ENCODE measurements around the gene PLCG1.

PLCG1 gene

DNA sequence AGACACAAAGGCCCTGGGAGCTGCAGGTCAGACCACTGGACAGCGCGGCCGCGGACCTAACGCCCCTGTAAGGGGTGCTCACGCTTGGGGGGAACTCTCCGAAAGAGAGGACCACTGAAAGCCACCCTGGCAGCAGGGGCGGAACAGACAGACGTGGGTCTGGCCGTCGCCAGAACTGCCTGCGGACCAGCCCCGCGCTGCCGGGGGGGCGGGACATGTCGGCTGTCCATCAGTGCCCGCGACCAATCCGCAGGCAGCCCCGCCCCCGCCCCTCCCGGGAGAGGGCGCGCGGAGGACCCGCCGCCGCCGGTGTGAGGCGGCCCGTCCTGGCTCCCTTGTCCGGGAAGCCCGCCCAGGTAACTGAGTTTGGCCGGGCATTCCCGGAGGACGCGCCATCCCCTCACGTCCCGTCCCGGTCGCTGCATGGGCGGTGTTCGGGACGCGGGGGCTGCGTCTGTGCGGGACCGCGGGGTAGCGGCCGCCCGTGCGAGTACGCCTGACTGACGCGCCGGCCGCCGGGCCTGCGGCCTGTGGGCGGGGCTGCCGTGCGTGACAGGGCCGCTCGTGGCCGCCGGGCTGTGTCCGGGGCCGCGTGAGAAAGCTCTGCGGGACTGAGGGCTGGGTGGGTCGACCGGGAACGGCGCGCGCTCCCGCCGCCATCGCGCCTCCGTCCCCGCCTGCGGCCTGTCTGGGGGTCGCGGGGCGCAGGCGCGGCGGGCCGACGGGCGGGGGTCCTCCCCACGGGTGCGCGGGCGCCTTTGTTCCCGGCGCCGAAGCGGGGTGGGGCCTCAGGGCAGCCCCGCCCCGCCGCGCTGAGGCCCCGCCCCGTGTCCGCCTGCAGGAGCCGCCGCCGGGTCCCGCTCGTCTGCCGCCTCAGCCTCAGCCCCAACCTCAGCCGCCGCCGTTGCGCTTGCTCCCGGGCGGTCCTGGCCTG lies at the start of gene PLCG1:
PLCG1 (plus strand) TSS at position 864 of the 934 bp plus-strand sequence. CDS start 99 bp downstream, outside the sequence.
- DNase-seq (peak; percentile 77), ATAC-seq (replicated peaks) (peak; percentile 67 to 78)
- H3K27me3 Mint-ChIP-seq: peaks cover 0 to 6% of the 10 kb centered on the region in 2 donors
- peak within 1 kb of the TSS; percentile 92 for H3K27ac Mint-ChIP-seq
- H3K36me3 Mint-ChIP-seq: peaks cover 2 to 9% of the 10 kb centered on the region in 2 donors
- H3K9me3 Mint-ChIP-seq: no peaks in the 10 kb centered on the region
- peak within 1 kb of the TSS; percentile 81 to 87 for H3K4me3 Mint-ChIP-seq
- peaks cover 55 to 64% of the 10 kb centered on the region in 2 donors for H3K4me1 Mint-ChIP-seq

DNA sequence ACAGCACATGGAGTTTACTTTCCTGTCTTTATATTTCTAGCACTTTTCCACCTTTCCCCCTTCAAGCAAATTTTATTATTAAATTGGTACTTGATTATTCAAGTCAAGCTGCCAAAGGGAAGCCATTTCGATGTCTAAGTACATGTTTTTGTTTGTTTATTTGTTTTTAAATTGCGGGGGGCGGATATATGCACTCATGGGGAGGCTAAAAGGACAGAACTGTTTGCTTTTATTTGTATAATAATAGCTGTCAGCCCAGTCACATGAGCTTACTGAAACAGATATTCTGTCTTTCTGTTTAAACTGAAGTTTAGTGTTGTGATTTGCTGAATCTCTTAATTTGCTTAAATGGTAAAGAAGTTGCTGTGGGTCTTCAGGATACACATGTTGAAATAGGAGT lies 49.6 kb upstream of the PLCG1 start:
- no peak overlapping the region for H3K4me3 Mint-ChIP-seq
- ATAC-seq (replicated peaks) (no peak), DNase-seq (no peak)
- H3K4me1 Mint-ChIP-seq: peaks cover 4 to 16% of the 10 kb centered on the region in 2 donors
- H3K27me3 Mint-ChIP-seq: no peaks in the 10 kb centered on the region
- H3K27ac Mint-ChIP-seq: peak overlapping the region; percentile 16
- peaks cover 39 to 59% of the 10 kb centered on the region in 2 donors for H3K36me3 Mint-ChIP-seq
- no peaks in the 10 kb centered on the region for H3K9me3 Mint-ChIP-seq

DNA sequence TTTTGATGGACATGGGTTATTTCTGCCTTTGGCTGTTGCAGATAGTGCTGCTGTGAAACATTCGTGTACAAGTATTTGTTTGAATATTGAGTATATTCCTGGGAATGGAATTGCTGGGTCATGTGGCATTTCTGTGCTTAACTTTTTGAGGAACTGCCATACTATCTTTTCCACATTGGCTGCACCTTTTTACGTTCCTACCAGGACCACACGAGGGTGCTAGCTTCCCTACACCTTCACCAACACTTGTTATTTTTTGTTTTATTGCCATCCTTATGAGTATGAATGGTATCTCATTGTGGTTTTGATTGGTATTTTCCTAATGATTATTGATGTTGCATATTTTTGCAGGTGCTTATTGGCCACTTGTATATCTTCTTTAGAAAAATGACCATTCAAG lies 47.8 kb upstream of the PLCG1 start:
- H3K4me1 Mint-ChIP-seq: peaks cover 4 to 16% of the 10 kb centered on the region in 2 donors
- H3K27me3 Mint-ChIP-seq: no peaks in the 10 kb centered on the region
- DNase-seq: no peak
- H3K27ac Mint-ChIP-seq: no peak overlapping the region
- no peak overlapping the region for H3K4me3 Mint-ChIP-seq
- peaks cover 38 to 50% of the 10 kb centered on the region in 2 donors for H3K36me3 Mint-ChIP-seq
- ATAC-seq (replicated peaks): no peak
- no peaks in the 10 kb centered on the region for H3K9me3 Mint-ChIP-seq

DNA sequence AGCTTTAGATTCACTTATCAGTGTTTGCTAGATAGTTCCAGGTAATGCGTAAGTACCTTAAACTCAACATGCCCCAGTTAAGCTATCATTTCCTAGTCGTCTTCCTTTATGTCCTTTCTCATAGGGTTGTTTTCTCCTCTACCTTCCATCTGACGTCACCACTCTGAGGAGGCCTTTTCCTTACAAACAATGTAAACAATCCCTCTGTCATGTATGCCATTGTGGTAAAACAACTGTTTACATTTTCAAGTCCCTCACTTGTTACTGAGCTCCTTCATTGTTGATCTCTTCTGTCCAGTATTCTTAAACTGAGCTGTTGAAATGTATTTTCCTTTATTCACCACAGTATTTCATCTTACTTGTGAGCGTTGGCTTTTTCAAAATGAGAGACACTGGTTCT lies 45.4 kb upstream of the PLCG1 start:
- peaks cover 2 to 15% of the 10 kb centered on the region in 2 donors for H3K4me1 Mint-ChIP-seq
- peaks cover 32 to 46% of the 10 kb centered on the region in 2 donors for H3K36me3 Mint-ChIP-seq
- no peaks in the 10 kb centered on the region for H3K27me3 Mint-ChIP-seq
- no peak for ATAC-seq (replicated peaks)
- no peak overlapping the region for H3K27ac Mint-ChIP-seq
- no peaks in the 10 kb centered on the region for H3K9me3 Mint-ChIP-seq
- DNase-seq: no peak
- H3K4me3 Mint-ChIP-seq: no peak overlapping the region

GRCh38 chr20:41094353-41095055 lies 42.8 kb upstream of the PLCG1 start:
- Mint-ChIP-seq H3K9me3 (no peaks in the 10 kb centered on the region), H3K27me3 (no peaks in the 10 kb centered on the region), H3K4me1 (peaks cover 2 to 8% of the 10 kb centered on the region in 2 donors), H3K27ac (peak overlapping the region; percentile 20), H3K36me3 (peaks cover 25 to 45% of the 10 kb centered on the region in 2 donors), H3K4me3 (no peak overlapping the region)
- ATAC-seq (replicated peaks) (no peak), DNase-seq (no peak)

- Mint-ChIP-seq H3K36me3 (peaks cover 26 to 47% of the 10 kb centered on the region in 2 donors), H3K27ac (no peak overlapping the region), H3K4me3 (no peak overlapping the region), H3K27me3 (no peaks in the 10 kb centered on the region), H3K4me1 (peaks cover 2 to 8% of the 10 kb centered on the region in 2 donors), H3K9me3 (no peaks in the 10 kb centered on the region)
- ATAC-seq (replicated peaks) (peak; percentile 53 to 63), DNase-seq (peak; percentile 3)
Measured at GRCh38 chr20:41095110-41095969, 42.0 kb upstream of the PLCG1 start.

GRCh38 chr20:41098703-41099250 lies 38.6 kb upstream of the PLCG1 start:
- no peak overlapping the region for H3K4me3 Mint-ChIP-seq
- ATAC-seq (replicated peaks) (no peak), DNase-seq (no peak)
- H3K9me3 Mint-ChIP-seq: no peaks in the 10 kb centered on the region
- peaks cover 2 to 8% of the 10 kb centered on the region in 2 donors for H3K4me1 Mint-ChIP-seq
- no peak overlapping the region for H3K27ac Mint-ChIP-seq
- peaks cover 18 to 50% of the 10 kb centered on the region in 2 donors for H3K36me3 Mint-ChIP-seq
- H3K27me3 Mint-ChIP-seq: no peaks in the 10 kb centered on the region

- Mint-ChIP-seq H3K9me3 (no peaks in the 10 kb centered on the region), H3K4me3 (no peak overlapping the region), H3K36me3 (peaks cover 21 to 60% of the 10 kb centered on the region in 2 donors), H3K27me3 (no peaks in the 10 kb centered on the region), H3K27ac (no peak overlapping the region), H3K4me1 (peaks cover 2 to 8% of the 10 kb centered on the region in 2 donors)
- ATAC-seq (replicated peaks): no peak
- no peak for DNase-seq
Measured at GRCh38 chr20:41100001-41100480, 37.3 kb upstream of the PLCG1 start.

DNA sequence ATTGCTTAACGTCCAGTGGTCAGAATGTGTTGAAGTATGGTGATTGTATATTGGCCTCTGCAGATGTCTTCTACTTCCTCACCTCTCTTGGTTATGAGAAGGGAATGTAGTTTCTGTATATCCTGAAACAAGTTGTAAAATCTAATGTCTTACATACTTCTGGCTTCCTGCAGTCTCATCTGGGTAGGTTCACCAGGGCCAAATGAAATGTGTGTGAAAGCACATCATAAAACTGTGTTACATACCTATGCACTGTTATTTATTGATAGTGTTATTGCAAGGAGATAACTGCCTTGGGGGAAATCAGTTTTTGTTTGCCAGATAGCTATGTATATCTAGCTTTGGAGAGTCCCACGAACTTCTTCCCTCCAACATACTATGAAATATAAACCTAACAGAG lies 35.7 kb upstream of the PLCG1 start:
- DNase-seq: no peak
- H3K4me3 Mint-ChIP-seq: no peak overlapping the region
- peak overlapping the region; percentile 6 for H3K27ac Mint-ChIP-seq
- H3K4me1 Mint-ChIP-seq: peaks cover 2 to 4% of the 10 kb centered on the region in 2 donors
- no peaks in the 10 kb centered on the region for H3K27me3 Mint-ChIP-seq
- H3K9me3 Mint-ChIP-seq: no peaks in the 10 kb centered on the region
- peaks cover 18 to 60% of the 10 kb centered on the region in 2 donors for H3K36me3 Mint-ChIP-seq
- ATAC-seq (replicated peaks): no peak

DNA sequence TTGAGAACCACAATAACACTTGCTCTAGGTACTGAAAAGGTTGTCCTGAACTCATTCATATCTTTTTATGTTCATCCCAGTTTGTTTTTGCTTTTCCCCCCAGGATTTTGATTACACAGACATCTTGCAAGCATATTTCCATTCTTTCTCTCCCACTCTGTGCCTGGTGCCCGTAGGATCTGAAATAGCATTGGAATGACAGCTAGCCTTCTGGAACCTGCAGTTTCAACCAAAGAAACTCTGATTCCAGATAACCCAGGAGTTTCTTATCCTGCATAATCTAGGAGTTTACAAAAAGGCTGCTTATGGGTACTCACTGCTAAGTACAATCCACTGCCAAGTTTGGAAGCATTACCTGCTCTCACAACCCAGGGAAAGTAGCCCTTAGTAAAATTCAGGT lies 28.8 kb upstream of the PLCG1 start:
- ATAC-seq (replicated peaks): no peak
- Mint-ChIP-seq H3K27ac (no peak overlapping the region), H3K9me3 (no peaks in the 10 kb centered on the region), H3K4me3 (no peak overlapping the region), H3K4me1 (peaks cover 12 to 23% of the 10 kb centered on the region in 2 donors), H3K36me3 (peaks cover 23 to 67% of the 10 kb centered on the region in 2 donors), H3K27me3 (no peaks in the 10 kb centered on the region)
- no peak for DNase-seq

GRCh38 chr20:41110012-41110411 lies 27.3 kb upstream of the PLCG1 start:
- DNase-seq (no peak), ATAC-seq (replicated peaks) (no peak)
- no peaks in the 10 kb centered on the region for H3K9me3 Mint-ChIP-seq
- H3K4me1 Mint-ChIP-seq: peaks cover 12 to 23% of the 10 kb centered on the region in 2 donors
- H3K36me3 Mint-ChIP-seq: peaks cover 22 to 63% of the 10 kb centered on the region in 2 donors
- no peak overlapping the region for H3K27ac Mint-ChIP-seq
- no peak overlapping the region for H3K4me3 Mint-ChIP-seq
- no peaks in the 10 kb centered on the region for H3K27me3 Mint-ChIP-seq

DNA sequence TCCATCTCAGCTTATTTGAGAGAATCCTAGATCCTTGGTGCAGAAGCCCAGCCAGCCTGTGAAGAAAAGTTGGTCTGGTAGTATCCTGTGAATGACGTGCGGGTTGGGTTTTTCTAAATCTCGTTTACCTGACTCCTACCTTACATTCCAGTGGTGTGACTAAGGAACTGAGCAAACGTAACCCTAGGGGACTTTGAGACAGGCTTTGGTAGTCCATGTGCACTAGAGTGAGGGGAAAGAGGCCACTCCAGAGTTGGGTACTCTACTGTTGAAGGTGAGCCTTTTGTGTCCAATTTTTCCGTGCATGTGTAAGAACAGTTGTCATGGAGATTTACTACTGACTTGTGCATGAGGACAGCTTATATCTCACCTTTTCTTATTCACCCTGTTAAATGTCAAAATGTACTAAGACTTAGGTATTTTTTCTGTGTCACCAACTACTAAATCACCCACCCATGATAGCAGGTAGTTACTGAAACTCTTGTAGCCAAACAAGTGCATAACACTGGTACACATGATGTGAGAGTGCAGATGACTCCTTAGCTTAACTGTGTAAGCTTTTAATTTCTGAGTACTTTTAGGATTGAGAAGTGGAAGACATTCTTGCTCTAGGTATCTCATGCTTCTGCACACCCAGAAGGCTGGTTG lies 26.3 kb upstream of the PLCG1 start:
- Mint-ChIP-seq H3K36me3 (peaks cover 25 to 68% of the 10 kb centered on the region in 2 donors), H3K4me1 (peaks cover 12 to 23% of the 10 kb centered on the region in 2 donors), H3K9me3 (no peaks in the 10 kb centered on the region), H3K27ac (peak overlapping the region; percentile 7), H3K27me3 (no peaks in the 10 kb centered on the region), H3K4me3 (no peak overlapping the region)
- DNase-seq (no peak), ATAC-seq (replicated peaks) (peak; percentile 42 to 55)

- Mint-ChIP-seq H3K9me3 (no peaks in the 10 kb centered on the region), H3K27ac (peak overlapping the region; percentile 14), H3K4me3 (no peak overlapping the region), H3K27me3 (no peaks in the 10 kb centered on the region), H3K4me1 (peaks cover 12 to 23% of the 10 kb centered on the region in 2 donors), H3K36me3 (peaks cover 26 to 69% of the 10 kb centered on the region in 2 donors)
- ATAC-seq (replicated peaks) (peak; percentile 46 to 66), DNase-seq (no peak)
Measured at GRCh38 chr20:41111578-41111951, 25.8 kb upstream of the PLCG1 start.
